ENCODE data around the gene CST4.

The CST4 gene

GRCh38 chr20:23655491-23656211, 33.2 kb downstream of the CST4 start:
- Histone ChIP-seq H3K9me3 (ENCODE audit: control insufficient read depth, low read length) (no peaks in the 10 kb centered on the region), H3K27ac (ENCODE audit: insufficient read depth, low read depth, low read length, poor library complexity, severe bottlenecking) (no peak overlapping the region)
- WGBS, 2 experiments, result 82 to 84% methylated on average over 23 of the region's 23 CpGs

DNA sequence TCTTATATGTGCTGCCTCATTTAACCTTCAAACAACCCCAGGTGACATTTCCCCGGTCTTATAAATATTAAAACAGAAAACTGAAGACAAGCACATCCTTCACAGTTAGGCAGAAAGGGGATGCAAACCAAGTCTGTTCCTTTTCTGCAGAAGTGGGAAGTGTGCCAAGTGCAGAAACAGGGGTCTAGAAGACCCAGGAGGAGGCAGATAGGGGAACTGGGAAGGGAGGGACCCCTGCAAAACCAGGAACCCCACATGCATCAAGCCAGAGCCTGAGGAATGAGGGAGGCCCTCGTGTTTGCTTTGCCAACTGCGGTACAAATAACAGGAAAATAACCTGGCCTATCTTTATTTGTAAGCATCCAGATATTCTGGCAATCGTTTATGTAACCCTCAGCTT, 34.1 kb downstream of the CST4 start:
- no peaks in the 10 kb centered on the region for H3K9me3 ChIP-seq (ENCODE audit: control insufficient read depth, low read length)
- H3K4me3 ChIP-seq (ENCODE audit: insufficient read depth, low read depth, low read length), result no peak overlapping the region
- no peak overlapping the region for H3K27ac ChIP-seq (ENCODE audit: insufficient read depth, low read depth, low read length, poor library complexity, severe bottlenecking)
- H3K36me3 ChIP-seq (ENCODE audit: control insufficient read depth, insufficient read depth, low read length), result no peaks in the 10 kb centered on the region
- H3K4me1 ChIP-seq (ENCODE audit: control insufficient read depth, insufficient read depth, low read length), result no peaks in the 10 kb centered on the region
- 87 to 89% methylated on average over 4 of the region's 4 CpGs for WGBS, 2 experiments
- H3K27me3 ChIP-seq (ENCODE audit: control insufficient read depth, insufficient read depth, low read length, poor library complexity, severe bottlenecking), result no peaks in the 10 kb centered on the region

More at GRCh38 chr20:23655491-23656211, 33.2 kb downstream of the CST4 start:
- Histone ChIP-seq H3K4me1 (ENCODE audit: control insufficient read depth, insufficient read depth, low read length) (no peaks in the 10 kb centered on the region), H3K4me3 (ENCODE audit: insufficient read depth, low read depth, low read length) (no peak overlapping the region), H3K27me3 (ENCODE audit: control insufficient read depth, insufficient read depth, low read length, poor library complexity, severe bottlenecking) (no peaks in the 10 kb centered on the region), H3K36me3 (ENCODE audit: control insufficient read depth, insufficient read depth, low read length) (no peaks in the 10 kb centered on the region)

- no peaks in the 10 kb centered on the region for H3K36me3 ChIP-seq (ENCODE audit: control insufficient read depth, insufficient read depth, low read length)
- no peaks in the 10 kb centered on the region for H3K27me3 ChIP-seq (ENCODE audit: control insufficient read depth, insufficient read depth, low read length, poor library complexity, severe bottlenecking)
- 86 to 89% methylated on average over 2 of the region's 2 CpGs for WGBS, 2 experiments
- H3K4me1 ChIP-seq (ENCODE audit: control insufficient read depth, insufficient read depth, low read length), result no peaks in the 10 kb centered on the region
- no peak overlapping the region for H3K4me3 ChIP-seq (ENCODE audit: insufficient read depth, low read depth, low read length)
- H3K27ac ChIP-seq (ENCODE audit: insufficient read depth, low read depth, low read length, poor library complexity, severe bottlenecking), result no peak overlapping the region
- H3K9me3 ChIP-seq (ENCODE audit: control insufficient read depth, low read length), result no peaks in the 10 kb centered on the region
Measured at GRCh38 chr20:23654000-23654399, 34.8 kb downstream of the CST4 start.

- H3K4me1 ChIP-seq (ENCODE audit: control insufficient read depth, insufficient read depth, low read length), result no peaks in the 10 kb centered on the region
- no peak overlapping the region for H3K4me3 ChIP-seq (ENCODE audit: insufficient read depth, low read depth, low read length)
- WGBS, 2 experiments, result 91 to 94% methylated on average over 3 of the region's 3 CpGs
- H3K27ac ChIP-seq (ENCODE audit: insufficient read depth, low read depth, low read length, poor library complexity, severe bottlenecking), result no peak overlapping the region
- H3K9me3 ChIP-seq (ENCODE audit: control insufficient read depth, low read length), result no peaks in the 10 kb centered on the region
- H3K36me3 ChIP-seq (ENCODE audit: control insufficient read depth, insufficient read depth, low read length), result no peaks in the 10 kb centered on the region
- H3K27me3 ChIP-seq (ENCODE audit: control insufficient read depth, insufficient read depth, low read length, poor library complexity, severe bottlenecking), result no peaks in the 10 kb centered on the region
Measured at GRCh38 chr20:23653400-23653938, 35.4 kb downstream of the CST4 start.

DNA sequence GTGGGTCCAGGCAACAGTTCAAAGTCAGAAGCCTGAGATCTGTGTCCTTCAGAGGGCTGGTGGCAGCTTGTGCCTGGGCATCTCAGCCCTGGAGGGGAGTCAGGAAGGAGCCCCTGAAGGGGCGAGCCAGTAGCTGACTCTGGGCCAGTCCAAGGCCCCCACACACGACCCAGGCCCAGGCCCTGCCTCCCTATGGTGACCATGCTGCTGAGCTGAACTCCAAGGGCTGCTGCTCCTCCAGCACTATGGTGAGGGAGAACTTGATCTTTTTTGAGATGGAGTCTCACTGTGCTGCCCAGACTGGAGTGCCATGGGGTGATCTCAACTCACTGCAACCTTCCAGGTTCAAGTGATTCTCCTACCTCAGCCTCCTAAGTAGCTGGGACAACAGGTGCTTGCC, 35.9 kb downstream of the CST4 start:
- Histone ChIP-seq H3K4me3 (ENCODE audit: insufficient read depth, low read depth, low read length) (no peak overlapping the region), H3K4me1 (ENCODE audit: control insufficient read depth, insufficient read depth, low read length) (no peaks in the 10 kb centered on the region), H3K27ac (ENCODE audit: insufficient read depth, low read depth, low read length, poor library complexity, severe bottlenecking) (no peak overlapping the region), H3K9me3 (ENCODE audit: control insufficient read depth, low read length) (no peaks in the 10 kb centered on the region), H3K36me3 (ENCODE audit: control insufficient read depth, insufficient read depth, low read length) (no peaks in the 10 kb centered on the region), H3K27me3 (ENCODE audit: control insufficient read depth, insufficient read depth, low read length, poor library complexity, severe bottlenecking) (no peaks in the 10 kb centered on the region)
- 90 to 95% methylated on average over 2 of the region's 2 CpGs for WGBS, 2 experiments

- Histone ChIP-seq H3K36me3 (ENCODE audit: control insufficient read depth, insufficient read depth, low read length) (no peaks in the 10 kb centered on the region), H3K27me3 (ENCODE audit: control insufficient read depth, insufficient read depth, low read length, poor library complexity, severe bottlenecking) (no peaks in the 10 kb centered on the region), H3K4me1 (ENCODE audit: control insufficient read depth, insufficient read depth, low read length) (no peaks in the 10 kb centered on the region), H3K27ac (ENCODE audit: insufficient read depth, low read depth, low read length, poor library complexity, severe bottlenecking) (no peak overlapping the region), H3K4me3 (ENCODE audit: insufficient read depth, low read depth, low read length) (no peak overlapping the region), H3K9me3 (ENCODE audit: control insufficient read depth, low read length) (no peaks in the 10 kb centered on the region)
Measured at GRCh38 chr20:23652371-23652770, 36.5 kb downstream of the CST4 start.

DNA sequence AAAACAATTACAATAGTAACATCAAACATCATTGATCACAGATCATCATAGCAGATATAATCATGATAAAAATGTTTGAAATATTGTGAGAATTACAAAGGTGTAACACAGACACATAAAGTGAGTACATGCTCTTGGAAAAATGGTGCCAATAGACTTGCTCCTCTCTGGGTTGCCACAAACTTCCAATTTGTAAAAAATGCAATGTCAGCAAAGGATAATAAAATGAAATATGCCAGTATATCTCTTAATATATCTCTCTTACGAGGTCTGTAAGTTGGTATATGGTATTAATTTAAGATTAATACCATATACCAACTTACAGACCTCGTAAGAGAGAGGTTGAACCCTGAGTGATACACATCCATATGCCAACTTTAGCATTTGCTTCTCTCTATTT, 37.7 kb downstream of the CST4 start:
- H3K27ac ChIP-seq (ENCODE audit: insufficient read depth, low read depth, low read length, poor library complexity, severe bottlenecking), result no peak overlapping the region
- H3K9me3 ChIP-seq (ENCODE audit: control insufficient read depth, low read length), result no peaks in the 10 kb centered on the region
- WGBS, 2 experiments, result no CpG with 5 or more reads among the region's 2 CpGs
- H3K4me3 ChIP-seq (ENCODE audit: insufficient read depth, low read depth, low read length), result no peak overlapping the region
- no peaks in the 10 kb centered on the region for H3K4me1 ChIP-seq (ENCODE audit: control insufficient read depth, insufficient read depth, low read length)
- no peaks in the 10 kb centered on the region for H3K27me3 ChIP-seq (ENCODE audit: control insufficient read depth, insufficient read depth, low read length, poor library complexity, severe bottlenecking)
- H3K36me3 ChIP-seq (ENCODE audit: control insufficient read depth, insufficient read depth, low read length), result no peaks in the 10 kb centered on the region

- Histone ChIP-seq H3K4me3 (ENCODE audit: insufficient read depth, low read depth, low read length) (no peak overlapping the region), H3K9me3 (ENCODE audit: control insufficient read depth, low read length) (no peaks in the 10 kb centered on the region), H3K4me1 (ENCODE audit: control insufficient read depth, insufficient read depth, low read length) (no peaks in the 10 kb centered on the region), H3K27me3 (ENCODE audit: control insufficient read depth, insufficient read depth, low read length, poor library complexity, severe bottlenecking) (no peaks in the 10 kb centered on the region), H3K27ac (ENCODE audit: insufficient read depth, low read depth, low read length, poor library complexity, severe bottlenecking) (no peak overlapping the region), H3K36me3 (ENCODE audit: control insufficient read depth, insufficient read depth, low read length) (no peaks in the 10 kb centered on the region)
- 90 to 91% methylated on average over 1 of the region's 1 CpG for WGBS, 2 experiments
Measured at GRCh38 chr20:23649830-23650417, 38.9 kb downstream of the CST4 start.

DNA sequence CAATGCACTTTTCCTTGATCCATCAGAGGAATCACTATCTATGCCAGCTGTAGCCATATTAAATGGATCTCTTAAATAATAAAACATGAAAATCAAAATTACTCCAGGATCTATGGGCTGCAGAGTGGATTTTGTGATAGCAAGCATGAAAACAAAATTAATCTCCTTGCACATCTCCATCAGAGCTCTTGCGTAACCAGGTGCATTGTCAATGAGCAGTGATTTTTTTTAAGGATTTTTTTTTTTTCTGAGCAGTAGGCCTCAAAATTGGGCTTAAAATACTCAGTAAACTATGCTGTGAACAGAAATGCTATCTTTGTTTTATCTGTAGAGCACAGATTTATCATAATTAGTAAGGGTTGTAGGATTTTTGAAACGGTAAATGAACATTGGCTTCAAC, 39.6 kb downstream of the CST4 start:
- no peaks in the 10 kb centered on the region for H3K27me3 ChIP-seq (ENCODE audit: control insufficient read depth, insufficient read depth, low read length, poor library complexity, severe bottlenecking)

DNA sequence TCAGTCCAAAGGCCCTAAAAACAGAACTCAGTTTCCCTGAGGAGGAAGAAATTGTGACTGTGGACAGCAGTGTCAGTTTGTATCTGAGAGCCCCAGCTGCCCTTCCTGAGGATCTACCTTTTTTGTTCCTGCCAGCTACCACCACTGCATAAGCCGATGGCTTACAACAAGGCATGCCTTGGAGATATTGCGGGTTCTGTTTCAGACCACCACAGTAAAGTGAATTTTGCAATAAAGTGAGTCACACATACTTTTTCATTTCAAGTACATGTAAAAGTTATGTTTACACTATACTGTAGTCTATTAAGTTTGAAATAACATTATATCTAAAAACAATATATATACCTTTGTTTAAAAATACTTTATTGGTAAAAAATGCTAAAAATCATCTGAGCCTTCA, 41.5 kb downstream of the CST4 start:
- no peaks in the 10 kb centered on the region for H3K27me3 ChIP-seq (ENCODE audit: control insufficient read depth, insufficient read depth, low read length, poor library complexity, severe bottlenecking)
- H3K36me3 ChIP-seq (ENCODE audit: control insufficient read depth, insufficient read depth, low read length), result no peaks in the 10 kb centered on the region
- no peaks in the 10 kb centered on the region for H3K9me3 ChIP-seq (ENCODE audit: control insufficient read depth, low read length)
- 96 to 100% methylated on average over 2 of the region's 2 CpGs for WGBS, 2 experiments
- H3K27ac ChIP-seq (ENCODE audit: insufficient read depth, low read depth, low read length, poor library complexity, severe bottlenecking), result no peak overlapping the region
- no peaks in the 10 kb centered on the region for H3K4me1 ChIP-seq (ENCODE audit: control insufficient read depth, insufficient read depth, low read length)
- no peak overlapping the region for H3K4me3 ChIP-seq (ENCODE audit: insufficient read depth, low read depth, low read length)

More for the DNA sequence above, 39.6 kb downstream of the CST4 start:
- H3K4me1 ChIP-seq (ENCODE audit: control insufficient read depth, insufficient read depth, low read length), result no peaks in the 10 kb centered on the region
- H3K27ac ChIP-seq (ENCODE audit: insufficient read depth, low read depth, low read length, poor library complexity, severe bottlenecking), result no peak overlapping the region
- WGBS, 2 experiments, result 87 to 100% methylated on average over 2 of the region's 2 CpGs
- no peaks in the 10 kb centered on the region for H3K9me3 ChIP-seq (ENCODE audit: control insufficient read depth, low read length)
- H3K4me3 ChIP-seq (ENCODE audit: insufficient read depth, low read depth, low read length), result no peak overlapping the region
- H3K36me3 ChIP-seq (ENCODE audit: control insufficient read depth, insufficient read depth, low read length), result no peaks in the 10 kb centered on the region

Measured in ectodermal cell (in vitro differentiated cells).